HG02798 (cell line): Measurements from ENCODE around the gene NADK2.
"Not testable (repeated sequence)": the region's sequence is repeated elsewhere in the genome, so short reads cannot be mapped to it uniquely, and the experiment has no call there.

ENCODE experiments used
- ATAC-seq: cut with Tn5 transposase; IDR thresholded peaks from one replicate; pipeline ENCODE4 v1.9.1; 2021; ENCODE audit warnings: mild to moderate bottlenecking; ENCODE audit not compliant: unreplicated experiment, poor library complexity

Gene NADK2

DNA sequence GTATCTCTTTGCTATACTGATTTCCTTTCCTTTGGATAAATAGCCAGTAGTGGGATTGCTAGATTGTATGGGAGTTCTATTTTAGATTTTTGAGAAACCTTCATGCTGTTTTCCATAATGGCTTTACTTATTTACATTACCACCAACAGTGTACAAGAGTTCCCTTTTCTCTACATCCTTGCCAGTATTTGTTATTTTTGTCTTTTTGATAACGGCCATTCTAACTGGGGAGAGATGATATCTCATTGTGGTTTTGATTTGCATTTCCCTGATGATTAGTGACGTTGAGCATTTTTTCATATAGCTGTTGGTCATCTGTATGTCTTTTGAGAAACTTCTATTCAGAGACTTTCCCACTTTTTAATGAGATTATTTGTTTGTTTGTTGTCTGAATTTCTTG is 25.8 kb downstream of the NADK2 start:
- no peak for ATAC-seq

DNA sequence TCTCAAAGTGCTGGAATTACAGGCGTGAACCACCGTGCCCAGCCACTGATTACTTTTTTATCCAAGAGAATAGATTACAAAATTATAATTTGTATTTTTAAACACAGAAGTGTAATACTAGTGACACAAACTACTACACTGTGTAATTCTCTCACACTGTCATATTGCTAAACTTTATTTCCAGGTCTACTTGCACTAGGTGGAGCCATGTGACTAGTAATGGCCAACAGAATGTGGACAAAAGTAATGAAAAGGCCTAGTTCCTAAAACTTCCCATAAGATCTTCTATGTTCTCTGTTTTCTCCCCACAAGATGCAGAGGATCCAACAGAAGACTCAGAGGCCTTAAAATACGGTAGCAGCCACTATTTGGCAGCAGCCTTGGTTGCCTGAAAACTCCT is 27.3 kb downstream of the NADK2 start:
- ATAC-seq = no peak

DNA sequence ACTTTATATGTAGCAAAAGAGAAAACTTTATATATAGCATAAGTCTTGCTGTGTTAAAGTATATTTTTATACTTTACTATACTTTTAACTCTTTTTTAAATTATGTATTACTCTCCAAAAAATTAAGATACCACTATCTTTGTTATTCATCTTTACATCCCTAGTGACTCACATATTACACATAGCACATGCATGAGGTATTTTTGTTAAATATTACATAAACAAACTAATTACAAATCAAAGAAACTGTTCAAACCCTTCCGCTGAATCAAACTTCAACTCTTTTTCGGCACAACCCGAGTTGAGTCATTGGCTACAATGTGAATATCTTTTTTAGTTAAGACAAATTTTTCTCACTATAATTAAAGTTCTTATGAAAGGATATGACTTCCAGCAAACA is 32.1 kb downstream of the NADK2 start:
- no peak for ATAC-seq

- no peak for ATAC-seq
Measured at GRCh38 chr5:36208786-36209185, 32.9 kb downstream of the NADK2 start.

GRCh38 chr5:36206913-36207312 is 34.8 kb downstream of the NADK2 start:
- no peak for ATAC-seq

DNA sequence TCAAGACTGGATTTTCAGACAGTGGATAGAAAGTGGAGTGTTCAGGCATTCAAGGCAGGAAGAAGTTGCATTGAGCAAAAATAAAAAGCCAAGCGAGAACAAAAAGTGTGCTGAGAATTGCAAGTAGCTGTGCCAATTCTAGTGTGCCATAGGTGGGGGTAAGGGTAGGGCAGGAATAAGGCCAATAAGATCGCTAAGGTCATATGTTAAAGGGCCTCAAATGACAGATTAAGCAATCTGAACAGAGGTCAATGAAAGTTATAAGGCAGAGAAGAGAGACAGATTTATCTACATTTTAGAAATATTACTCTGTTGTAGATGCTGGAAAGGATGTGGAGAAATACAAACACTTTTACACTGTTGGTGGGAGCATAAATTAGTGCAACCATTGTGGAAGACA is 36.4 kb downstream of the NADK2 start:
- no peak for ATAC-seq

DNA sequence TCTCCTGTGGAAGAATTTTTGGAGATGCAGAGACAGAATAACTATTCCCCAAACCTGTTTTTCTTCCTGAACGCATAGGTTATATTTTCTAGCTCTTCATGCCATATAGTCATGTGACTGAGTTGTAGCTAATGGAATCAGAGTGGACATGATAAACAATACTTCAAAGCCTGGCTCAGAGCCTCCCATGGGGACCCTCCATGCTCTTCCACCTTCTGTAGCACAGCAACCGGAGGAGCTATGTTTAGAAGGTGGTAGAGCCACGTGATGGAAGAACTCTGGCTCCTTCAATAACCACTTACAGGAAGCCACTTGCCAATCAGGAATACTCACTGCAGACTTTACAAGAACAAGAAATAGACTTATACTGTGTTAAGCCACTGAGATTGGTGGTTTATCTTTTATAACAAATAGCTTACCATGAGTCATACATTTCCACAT is 39.2 kb downstream of the NADK2 start:
- ATAC-seq = no peak

DNA sequence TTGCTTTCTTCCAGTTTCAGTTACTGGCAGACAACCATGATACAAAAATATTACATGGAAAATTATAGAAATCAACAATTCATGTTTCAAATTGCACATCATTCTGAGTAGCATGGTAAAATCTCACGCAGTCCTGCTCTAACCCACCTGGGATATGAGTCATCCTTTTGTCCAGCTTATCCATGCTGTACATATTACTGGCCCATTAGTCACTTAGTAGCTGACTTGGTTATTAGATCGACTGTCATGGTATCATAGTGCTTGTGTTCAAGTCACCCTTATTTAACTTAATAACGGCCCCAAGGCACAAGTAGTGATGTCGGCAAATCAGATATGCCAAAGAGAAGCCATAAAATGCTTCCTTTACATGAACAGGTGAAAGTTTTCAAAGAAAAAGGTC is 41.2 kb downstream of the NADK2 start:
- ATAC-seq = no peak

GRCh38 chr5:36199620-36200019 is 42.1 kb downstream of the NADK2 start:
- no peak for ATAC-seq

DNA sequence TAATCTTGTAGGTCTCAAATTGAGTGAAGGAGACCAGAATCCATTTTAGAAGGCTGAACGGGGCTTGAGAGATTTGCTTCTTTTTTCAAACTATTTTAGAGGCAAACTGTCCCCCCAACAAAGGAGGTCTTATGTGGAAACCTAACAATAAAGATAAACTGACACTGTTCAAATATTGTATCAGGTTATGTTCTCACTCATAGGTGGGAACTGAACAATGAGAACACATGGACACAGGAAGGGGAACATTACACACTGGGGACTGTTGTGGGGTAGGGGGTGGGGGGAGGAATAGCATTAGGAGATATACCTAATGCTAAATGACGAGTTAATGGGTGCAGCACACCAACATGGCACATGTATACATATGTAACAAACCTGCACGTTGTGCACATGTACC is 42.9 kb downstream of the NADK2 start:
- ATAC-seq = not testable (repeated sequence)

GRCh38 chr5:36198281-36198680 is 43.4 kb downstream of the NADK2 start:
- ATAC-seq = no peak

- no peak for ATAC-seq
Measured at GRCh38 chr5:36193746-36194145, 48.0 kb downstream of the NADK2 start.

DNA sequence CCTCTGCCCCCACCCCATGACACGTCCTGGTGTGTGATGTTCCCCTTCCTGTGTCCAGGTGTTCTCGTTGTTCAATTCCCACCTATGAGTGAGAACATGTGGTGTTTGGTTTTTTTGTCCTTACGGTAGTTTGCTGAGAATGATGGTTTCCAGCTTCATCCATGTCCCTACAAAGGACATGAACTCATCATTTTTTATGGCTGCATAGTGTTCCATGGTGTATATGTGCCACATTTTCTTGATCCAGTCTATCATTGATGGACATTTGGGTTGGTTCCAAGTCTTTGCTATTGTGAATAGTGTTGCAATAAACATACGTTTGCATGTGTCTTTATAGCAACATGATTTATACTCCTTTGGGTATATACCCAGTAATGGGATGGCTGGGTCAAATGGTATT is 57.3 kb downstream of the NADK2 start:
- not testable (repeated sequence) for ATAC-seq

- ATAC-seq = no peak
Measured at GRCh38 chr5:36181774-36182173, 60.0 kb downstream of the NADK2 start.

GRCh38 chr5:36180556-36181350 is 61.0 kb downstream of the NADK2 start:
- ATAC-seq = no peak

GRCh38 chr5:36179950-36180349 is 61.8 kb downstream of the NADK2 start:
- ATAC-seq = no peak

- no peak for ATAC-seq
Measured at GRCh38 chr5:36178524-36178890, 63.2 kb downstream of the NADK2 start.

GRCh38 chr5:36177715-36178523 is 63.8 kb downstream of the NADK2 start:
- peak; percentile 14 for ATAC-seq

DNA sequence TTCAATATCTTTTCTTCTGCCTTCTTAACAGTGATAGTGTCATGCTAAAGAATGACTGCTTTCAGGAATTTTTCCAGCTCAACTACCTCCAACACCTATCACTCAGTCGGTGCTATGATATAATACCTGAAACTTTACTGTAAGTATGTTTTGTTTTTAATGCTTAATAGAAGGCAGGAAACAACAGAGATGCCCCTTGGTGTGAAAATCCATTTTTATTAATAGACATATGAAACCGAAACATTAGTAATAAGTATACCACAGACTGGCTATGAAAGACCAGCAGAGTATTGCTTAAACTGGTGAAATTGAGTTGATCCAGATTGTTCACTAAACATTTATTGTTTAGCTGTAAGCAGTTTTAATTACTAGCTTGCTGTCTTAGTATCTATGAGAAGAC is 64.6 kb downstream of the NADK2 start:
- ATAC-seq = peak; percentile 97

DNA sequence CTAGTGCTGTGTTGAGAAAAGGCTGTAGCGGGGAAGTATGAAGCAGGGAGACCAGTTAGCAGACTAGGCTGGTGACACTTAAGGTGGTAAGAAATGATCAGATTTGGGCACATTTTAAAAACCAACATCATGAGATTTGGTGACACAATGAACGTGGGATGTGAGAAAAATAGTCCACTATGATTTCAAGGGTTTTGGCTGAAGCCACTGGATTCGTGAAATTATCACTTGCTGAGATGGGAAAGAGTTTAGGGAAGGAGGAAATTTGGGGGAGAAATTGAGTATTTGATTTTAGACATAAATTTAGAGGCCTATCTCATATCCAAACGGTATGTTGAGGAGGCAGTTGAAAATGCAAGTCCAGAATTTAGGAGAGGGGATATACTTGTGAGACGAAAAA is 66.7 kb downstream of the NADK2 start:
- no peak for ATAC-seq

GRCh38 chr5:36174119-36174518 is 67.6 kb downstream of the NADK2 start:
- ATAC-seq = no peak

DNA sequence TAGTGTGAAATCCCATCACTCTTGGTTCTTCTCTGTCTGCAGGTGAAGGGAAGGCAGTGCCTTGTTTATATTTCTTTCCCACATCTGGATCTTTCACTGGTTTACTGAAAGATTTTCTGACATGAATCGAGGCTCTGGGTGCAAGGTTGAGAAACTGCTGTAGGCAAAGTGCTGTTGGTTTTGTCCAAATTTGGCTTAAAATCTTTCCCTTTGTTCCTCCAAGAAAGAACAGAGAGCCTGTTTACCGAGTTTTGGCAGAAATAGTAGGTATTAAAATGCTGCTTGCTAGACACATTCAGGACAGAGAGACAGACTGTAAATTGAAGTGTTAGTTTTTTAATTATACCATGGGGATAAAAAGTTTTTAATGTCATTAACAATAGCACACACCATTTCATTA is 68.3 kb downstream of the NADK2 start:
- no peak for ATAC-seq
